Inflammatory macrophage treated with lipopolysaccharide for 4 hours (primary cell): Measurements from ENCODE around the gene NRN1.
A peak's percentile ranks its signal among the peaks of the same experiment; 100 is the strongest.
"Not testable (repeated sequence)": the region's sequence is repeated elsewhere in the genome, so short reads cannot be mapped to it uniquely, and the experiment has no call there.

Experiments used
- DNase-seq: peaks from one replicate; pipeline ENCODE4 v3.0.0-alpha.2; 2020

NRN1 gene

GRCh38 chr6:6006428-6007365, at the start of gene NRN1:
NRN1 (minus strand) TSS chr6:6006925; CDS start chr6:6006749, 176 bp downstream.
- no peak for DNase-seq

- DNase-seq, result no peak
Measured at GRCh38 chr6:6052216-6052615, 45.5 kb upstream of the NRN1 start.

GRCh38 chr6:6046716-6047115, 40.0 kb upstream of the NRN1 start:
- no peak for DNase-seq

- no peak for DNase-seq
Measured at GRCh38 chr6:6039946-6040509, 33.3 kb upstream of the NRN1 start.

GRCh38 chr6:6037179-6037578, 30.5 kb upstream of the NRN1 start:
- no peak for DNase-seq

- no peak for DNase-seq
Measured at GRCh38 chr6:6033858-6034257, 27.1 kb upstream of the NRN1 start.

GRCh38 chr6:6026513-6027205, 19.9 kb upstream of the NRN1 start:
- DNase-seq, result no peak

- DNase-seq, result no peak
Measured at GRCh38 chr6:6025736-6026135, 19.0 kb upstream of the NRN1 start.

- DNase-seq, result no peak
Measured at GRCh38 chr6:6024220-6024619, 17.5 kb upstream of the NRN1 start.

- DNase-seq, result not testable (repeated sequence)
Measured at GRCh38 chr6:6022841-6023240, 16.1 kb upstream of the NRN1 start.

GRCh38 chr6:6008648-6009421, 2.1 kb upstream of the NRN1 start:
- DNase-seq, result peak; percentile 62

- no peak for DNase-seq
Measured at GRCh38 chr6:6008089-6008647, 1.4 kb upstream of the NRN1 start.

GRCh38 chr6:6007366-6008088, 802 bp upstream of the NRN1 start:
- no peak for DNase-seq

- no peak for DNase-seq
Measured at GRCh38 chr6:6006006-6006427, 708 bp downstream of the NRN1 start.

GRCh38 chr6:6005051-6006005, 1.4 kb downstream of the NRN1 start:
- DNase-seq, result no peak

GRCh38 chr6:6004390-6004995, 2.2 kb downstream of the NRN1 start:
- DNase-seq, result no peak

- peak; percentile 59 for DNase-seq
Measured at GRCh38 chr6:6003621-6004366, 2.9 kb downstream of the NRN1 start.

GRCh38 chr6:6002848-6003620, 3.7 kb downstream of the NRN1 start:
- DNase-seq, result no peak
